Left ventricle myocardium inferior (tissue), 1 donor: ENCODE data around the gene HLCS. TPM values are rescaled to one million over a fixed set of nuclear protein-coding genes. Genes with fewer than 3 reads are reported as not detected.

Experiments
- DNase-seq: peaks from one replicate; pipeline ENCODE4 v3.0.0-alpha.2; 2020
- H3K27ac ChIP-seq: fragments of 200-600 bp; replicated peaks from 2 replicates; pipeline ENCODE4 v1.8.0; 2021
- H3K27me3 ChIP-seq: fragments of 200-600 bp; 2 replicates; pipeline ENCODE4 v1.8.0; 2021; ENCODE audit warnings: low read depth
- H3K36me3 ChIP-seq: fragments of 200-600 bp; 2 replicates; pipeline ENCODE4 v1.8.0; 2021
- H3K4me1 ChIP-seq: fragments of 200-600 bp; 2 replicates; pipeline ENCODE4 v1.8.0; 2021
- H3K4me3 ChIP-seq: fragments of 200-600 bp; 2 replicates; pipeline ENCODE4 v1.8.0; 2021; ENCODE audit warnings: mild to moderate bottlenecking, moderate library complexity
- H3K9me3 ChIP-seq: fragments of 200-600 bp; replicated peaks from 2 replicates; pipeline ENCODE4 v1.8.0; 2021
- CTCF ChIP-seq: fragments of 200-600 bp; IDR thresholded peaks from 2 replicates; pipeline ENCODE4 v1.8.0; 2021; ENCODE audit warnings: antibody characterized with exemption, mild to moderate bottlenecking, borderline replicate concordance
- intact Hi-C: fragments of 100-400 bp; cut with micrococcal nuclease; formaldehyde crosslinking; loops from one replicate; pipeline ENCODE4 v1.11.0; 2022
- total RNA-seq: library from RNA; stranded (reverse); fragmentation: NEBNext Ultra II Directional; extraction: Animal tissue kit (Norgen Biotek cat#: 25700); gene quantifications from one replicate; pipeline ENCODE4 v1.2.1, GENCODE V29; 2021
- donor health status: DM: no; HTN: yes; CAD: no; lungs with severe emphysema.

Gene HLCS
- total RNA-seq, 1 donor from 2014 or later, result 5.3 TPM

DNA sequence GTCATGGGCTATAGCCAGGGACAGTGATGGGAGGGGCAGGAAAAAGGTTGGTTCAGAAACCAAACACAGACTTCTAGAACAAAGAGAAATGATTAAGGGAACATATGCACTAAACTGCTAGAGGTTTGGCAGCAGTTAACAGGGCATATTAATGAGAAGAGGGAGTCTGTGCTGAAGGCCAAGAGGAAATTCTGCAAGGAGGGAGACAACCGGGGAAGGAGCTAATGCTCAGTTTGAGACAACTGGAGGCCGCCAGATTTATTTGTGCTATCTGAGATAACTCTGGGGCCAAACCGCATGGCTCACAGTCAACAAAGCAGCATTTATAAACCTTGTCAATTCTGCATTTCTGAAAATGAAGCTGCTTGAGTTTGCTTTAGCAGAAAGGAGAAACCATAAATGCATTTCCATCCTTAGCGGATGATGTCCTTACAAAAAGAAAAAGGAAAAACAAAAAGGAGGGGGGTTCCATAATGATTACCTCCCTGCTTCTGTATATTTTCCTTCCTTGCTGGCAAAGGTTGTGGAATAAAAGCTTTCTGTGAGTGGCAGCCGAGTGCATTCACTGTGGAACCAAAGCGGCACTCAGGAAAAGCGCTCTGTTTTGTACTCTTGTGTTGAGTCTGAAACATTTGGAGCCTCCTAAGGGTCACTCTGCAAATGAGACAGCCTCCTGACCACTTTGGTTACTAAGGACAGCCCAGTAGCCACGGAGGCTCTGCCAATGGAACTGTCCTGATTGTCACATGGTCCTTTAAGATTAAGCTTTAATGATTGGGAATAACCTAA is 197.2 kb downstream of the HLCS start:
- no peak for DNase-seq
- TF ChIP-seq CTCF, result no peak
- H3K27ac ChIP-seq, result peak overlapping the region; percentile 52
- H3K9me3 ChIP-seq, result no peaks in the 10 kb centered on the region
- no peak overlapping the region for H3K4me3 ChIP-seq
- intact Hi-C loops, result no loop called here
- H3K36me3 ChIP-seq, result peaks cover 4% of the 10 kb centered on the region
- H3K4me1 ChIP-seq, result peaks cover 32% of the 10 kb centered on the region
- no peaks in the 10 kb centered on the region for H3K27me3 ChIP-seq

- intact Hi-C loops, result no loop called here
- Histone ChIP-seq H3K27me3 (no peaks in the 10 kb centered on the region), H3K4me3 (no peak overlapping the region), H3K36me3 (peaks cover 4% of the 10 kb centered on the region), H3K4me1 (peaks cover 27% of the 10 kb centered on the region), H3K9me3 (no peaks in the 10 kb centered on the region), H3K27ac (peak overlapping the region; percentile 52)
- no peak for DNase-seq
- no peak for TF ChIP-seq CTCF
These were observed 198.0 kb downstream of the HLCS start for GRCh38 chr21:36768496-36768895.

GRCh38 chr21:36767096-36767495 is 199.4 kb downstream of the HLCS start:
- no peak overlapping the region for H3K27ac ChIP-seq
- H3K27me3 ChIP-seq, result no peaks in the 10 kb centered on the region
- peaks cover 4% of the 10 kb centered on the region for H3K36me3 ChIP-seq
- TF ChIP-seq CTCF, result no peak
- DNase-seq, result no peak
- intact Hi-C loops, result no loop called here
- H3K9me3 ChIP-seq, result no peaks in the 10 kb centered on the region
- H3K4me3 ChIP-seq, result no peak overlapping the region
- H3K4me1 ChIP-seq, result peaks cover 18% of the 10 kb centered on the region

DNA sequence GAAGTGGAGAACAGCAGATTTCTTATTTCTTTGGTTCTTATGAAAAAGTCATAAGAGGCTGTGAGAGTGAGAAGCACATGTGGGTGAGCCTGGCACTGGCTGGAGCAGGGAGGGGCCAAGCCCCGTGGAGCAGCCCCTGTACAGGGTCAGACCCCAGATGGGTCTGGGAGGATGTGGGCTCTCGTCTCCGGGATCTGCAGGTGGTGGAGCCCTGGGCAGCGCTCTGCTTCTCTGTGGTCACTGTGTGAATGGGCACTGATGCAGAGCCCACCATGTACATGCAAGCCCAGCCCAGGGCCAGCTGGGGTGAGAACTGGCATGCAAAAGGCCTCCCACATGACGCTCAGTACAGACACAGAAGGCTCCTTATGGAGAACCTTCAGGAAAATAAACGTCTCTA is 200.0 kb downstream of the HLCS start:
- Histone ChIP-seq H3K4me1 (peaks cover 18% of the 10 kb centered on the region), H3K4me3 (no peak overlapping the region), H3K9me3 (no peaks in the 10 kb centered on the region), H3K27ac (no peak overlapping the region), H3K36me3 (peaks cover 4% of the 10 kb centered on the region), H3K27me3 (no peaks in the 10 kb centered on the region)
- DNase-seq, result no peak
- intact Hi-C loops, result no loop called here
- no peak for TF ChIP-seq CTCF

GRCh38 chr21:36765229-36765628 is 201.2 kb downstream of the HLCS start:
- no peak overlapping the region for H3K4me3 ChIP-seq
- H3K36me3 ChIP-seq, result peaks cover 4% of the 10 kb centered on the region
- no peak for DNase-seq
- peaks cover 18% of the 10 kb centered on the region for H3K4me1 ChIP-seq
- no peaks in the 10 kb centered on the region for H3K27me3 ChIP-seq
- no peak for TF ChIP-seq CTCF
- H3K27ac ChIP-seq, result no peak overlapping the region
- H3K9me3 ChIP-seq, result no peaks in the 10 kb centered on the region
- intact Hi-C loops, result no loop called here
